KMS-11 (cell line): ENCODE measurements around the gene HSF4.

Experiments
- H2AFZ ChIP-seq: fragments of 200-600 bp; sonication (generic); 2 replicates; pipeline ENCODE4 v1.6.1; 2016; ENCODE audit warnings: antibody characterized with exemption, mixed run types, low read depth
- H3K27ac ChIP-seq: fragments of 200-600 bp; sonication (generic); 2 replicates; pipeline ENCODE4 v1.6.1; 2016; ENCODE audit warnings: mild to moderate bottlenecking, mixed run types
- H3K27me3 ChIP-seq: fragments of 200-600 bp; sonication (generic); 2 replicates; pipeline ENCODE4 v1.6.1; 2017; ENCODE audit warnings: mild to moderate bottlenecking, low read depth, mixed run types, moderate library complexity; ENCODE audit not compliant: insufficient read depth
- H3K36me3 ChIP-seq: fragments of 200-600 bp; sonication (generic); 2 replicates; pipeline ENCODE4 v1.6.1; 2017; ENCODE audit warnings: mild to moderate bottlenecking, mixed run types; ENCODE audit not compliant: insufficient read depth
- H3K4me1 ChIP-seq: fragments of 200-600 bp; sonication (generic); 2 replicates; pipeline ENCODE4 v1.6.1; 2016; ENCODE audit warnings: mild to moderate bottlenecking, low read depth, mixed run types; ENCODE audit not compliant: poor library complexity, severe bottlenecking
- H3K4me2 ChIP-seq: fragments of 200-600 bp; sonication (generic); 2 replicates; pipeline ENCODE4 v1.7.0; 2016; ENCODE audit warnings: mild to moderate bottlenecking, mixed run types
- H3K4me3 ChIP-seq: fragments of 200-600 bp; sonication (generic); IDR thresholded peaks from 2 replicates; pipeline ENCODE4 v1.6.1; 2017; ENCODE audit warnings: low read depth, low read length, mixed read lengths; ENCODE audit not compliant: insufficient read depth
- H3K79me2 ChIP-seq: fragments of 200-600 bp; sonication (generic); 2 replicates; pipeline ENCODE4 v1.6.1; 2016; ENCODE audit warnings: low read depth, mixed run types; ENCODE audit not compliant: insufficient read depth
- H3K9ac ChIP-seq: fragments of 200-600 bp; sonication (generic); 2 replicates; pipeline ENCODE4 v1.6.1; 2016; ENCODE audit warnings: mild to moderate bottlenecking, mixed run types
- H4K20me1 ChIP-seq: fragments of 200-600 bp; sonication (generic); 2 replicates; pipeline ENCODE4 v1.6.1; 2016; ENCODE audit warnings: mild to moderate bottlenecking, mixed run types; ENCODE audit not compliant: insufficient read depth
- TF ChIP-seq, protein P1 (sequence below): fragments of 200-600 bp; sonication (generic); conservative IDR thresholded peaks from 2 replicates; pipeline ENCODE4 v1.6.1; 2017; ENCODE audit warnings: low read depth, mild to moderate bottlenecking, antibody characterized with exemption, low read length, moderate library complexity, mixed read lengths

The HSF4 gene

DNA sequence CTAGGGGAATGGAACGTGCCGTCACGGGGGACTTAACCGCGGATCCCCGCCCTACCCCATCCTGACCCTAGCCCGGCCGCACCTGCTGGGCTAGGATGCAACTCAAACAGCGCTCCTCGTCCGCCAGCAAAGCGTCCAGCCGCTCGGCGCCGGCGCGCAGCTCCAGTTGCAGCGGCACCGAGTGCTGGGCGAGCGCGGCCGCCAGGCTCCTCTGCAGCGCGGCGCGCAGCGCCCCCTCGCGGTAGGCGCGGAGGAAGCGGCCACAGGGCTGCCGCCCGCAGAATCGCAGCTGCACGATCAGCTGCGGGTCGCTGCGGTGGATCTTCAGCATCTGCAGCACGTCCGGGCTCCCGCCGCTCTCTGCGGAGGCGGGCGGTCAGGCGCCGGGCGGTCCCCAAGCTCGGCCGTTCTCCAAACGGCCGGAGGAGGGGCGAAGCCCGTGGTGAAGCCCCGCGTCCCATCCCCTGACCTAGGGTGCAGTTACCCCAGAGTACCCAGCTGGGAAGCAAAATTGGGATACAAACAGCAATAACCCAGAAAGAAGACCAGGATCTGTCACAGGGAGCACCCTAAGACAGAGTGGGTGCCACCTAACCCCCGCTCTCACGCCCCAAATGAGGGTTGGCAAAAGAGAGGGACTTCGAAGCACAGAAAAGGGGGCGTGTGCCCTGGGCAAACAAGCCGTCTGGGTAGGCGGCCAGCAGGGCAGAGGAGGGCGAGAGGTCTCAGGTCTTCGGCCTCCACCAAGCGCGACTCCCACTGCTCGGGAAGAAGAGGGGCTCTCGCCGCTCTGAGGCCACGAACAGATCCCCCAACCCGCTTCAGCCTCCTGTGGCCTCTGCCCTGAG lies 9.0 kb upstream of the HSF4 start:
- Histone ChIP-seq H3K4me1 (peaks cover 15% of the 10 kb centered on the region), H3K27me3 (no peaks in the 10 kb centered on the region), H3K27ac (no peak overlapping the region), H3K4me2 (no peak overlapping the region), H3K4me3 (no peak overlapping the region), H2AFZ (no peak overlapping the region), H3K9ac (no peak overlapping the region), H3K36me3 (no peaks in the 10 kb centered on the region), H4K20me1 (no peaks in the 10 kb centered on the region), H3K79me2 (no peaks in the 10 kb centered on the region)
- TF ChIP-seq, protein P1, sequence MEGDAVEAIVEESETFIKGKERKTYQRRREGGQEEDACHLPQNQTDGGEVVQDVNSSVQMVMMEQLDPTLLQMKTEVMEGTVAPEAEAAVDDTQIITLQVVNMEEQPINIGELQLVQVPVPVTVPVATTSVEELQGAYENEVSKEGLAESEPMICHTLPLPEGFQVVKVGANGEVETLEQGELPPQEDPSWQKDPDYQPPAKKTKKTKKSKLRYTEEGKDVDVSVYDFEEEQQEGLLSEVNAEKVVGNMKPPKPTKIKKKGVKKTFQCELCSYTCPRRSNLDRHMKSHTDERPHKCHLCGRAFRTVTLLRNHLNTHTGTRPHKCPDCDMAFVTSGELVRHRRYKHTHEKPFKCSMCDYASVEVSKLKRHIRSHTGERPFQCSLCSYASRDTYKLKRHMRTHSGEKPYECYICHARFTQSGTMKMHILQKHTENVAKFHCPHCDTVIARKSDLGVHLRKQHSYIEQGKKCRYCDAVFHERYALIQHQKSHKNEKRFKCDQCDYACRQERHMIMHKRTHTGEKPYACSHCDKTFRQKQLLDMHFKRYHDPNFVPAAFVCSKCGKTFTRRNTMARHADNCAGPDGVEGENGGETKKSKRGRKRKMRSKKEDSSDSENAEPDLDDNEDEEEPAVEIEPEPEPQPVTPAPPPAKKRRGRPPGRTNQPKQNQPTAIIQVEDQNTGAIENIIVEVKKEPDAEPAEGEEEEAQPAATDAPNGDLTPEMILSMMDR, result peak; percentile 79

DNA sequence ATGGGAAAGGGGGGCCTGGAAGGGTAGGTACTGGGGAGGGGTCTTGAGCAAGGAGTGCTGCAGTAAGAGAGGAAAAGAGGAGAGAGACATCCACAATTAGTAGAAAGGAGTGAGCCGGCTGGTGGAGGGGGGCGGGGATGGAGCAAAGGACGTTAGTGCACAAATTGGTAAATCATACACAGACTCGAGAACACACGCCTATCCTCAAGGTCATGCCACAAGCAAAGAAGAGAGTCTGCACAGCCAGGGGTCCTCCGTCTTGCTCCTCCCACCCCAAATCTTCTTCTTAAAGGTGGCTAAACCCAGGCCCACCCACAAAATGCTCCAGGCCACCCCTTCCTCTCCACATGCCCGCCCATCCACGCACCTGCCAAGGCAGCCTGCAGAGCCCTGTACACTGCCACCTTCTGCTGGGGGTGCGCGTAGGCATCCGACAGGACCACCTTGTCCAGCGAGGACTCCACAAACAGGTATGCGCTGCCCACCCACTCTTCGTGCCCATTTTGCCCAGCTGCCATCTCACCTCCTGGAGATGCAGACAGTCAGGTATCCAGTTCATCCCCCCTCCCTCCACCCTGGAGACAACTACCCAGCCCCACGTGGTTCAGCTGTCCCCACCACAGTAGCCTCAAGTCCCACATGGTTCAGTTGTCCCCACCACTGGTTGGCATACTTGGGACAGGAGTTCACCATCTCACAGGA lies 8.3 kb upstream of the HSF4 start:
- no peaks in the 10 kb centered on the region for H3K27me3 ChIP-seq
- no peak overlapping the region for H3K9ac ChIP-seq
- no peak overlapping the region for H3K4me2 ChIP-seq
- TF ChIP-seq, protein P1, result no peak
- no peaks in the 10 kb centered on the region for H3K79me2 ChIP-seq
- H3K4me1 ChIP-seq, result peaks cover 16% of the 10 kb centered on the region
- H3K27ac ChIP-seq, result no peak overlapping the region
- H4K20me1 ChIP-seq, result no peaks in the 10 kb centered on the region
- H3K36me3 ChIP-seq, result no peaks in the 10 kb centered on the region
- H2AFZ ChIP-seq, result no peak overlapping the region
- no peak overlapping the region for H3K4me3 ChIP-seq

DNA sequence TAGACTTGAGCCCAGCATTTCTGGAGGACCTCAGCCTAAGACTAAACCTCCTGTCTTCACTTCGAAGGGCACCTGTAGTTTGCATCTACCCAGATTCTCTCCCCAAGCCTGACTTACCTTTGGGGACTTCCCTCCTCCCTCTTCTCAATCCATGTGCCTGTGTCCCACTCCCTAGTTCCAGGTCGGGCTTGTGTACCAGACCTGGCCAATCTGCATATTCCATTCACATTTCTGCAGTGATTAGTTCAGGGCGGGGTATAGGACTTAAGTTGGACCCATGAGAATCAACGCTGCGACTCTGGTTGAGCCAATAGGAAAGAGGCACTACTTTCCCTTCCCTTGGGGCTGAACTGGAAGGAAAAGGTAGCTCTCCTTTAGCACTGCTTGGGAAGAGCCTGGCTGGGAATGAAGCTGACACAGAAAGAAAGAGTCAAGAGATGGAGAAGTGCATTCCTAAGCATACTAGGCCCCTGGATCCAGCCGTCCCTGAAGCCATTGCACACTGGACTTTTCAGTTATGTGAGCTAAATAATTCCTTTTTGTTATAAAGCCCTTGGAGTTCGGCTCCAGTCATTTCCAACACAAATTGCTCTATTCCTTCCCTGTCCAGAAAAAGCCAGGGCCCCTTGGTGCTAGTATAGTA lies 7.3 kb upstream of the HSF4 start:
- peaks cover 20% of the 10 kb centered on the region for H3K4me1 ChIP-seq

More for the DNA sequence above, 7.3 kb upstream of the HSF4 start:
- no peaks in the 10 kb centered on the region for H4K20me1 ChIP-seq
- no peak overlapping the region for H3K4me3 ChIP-seq
- TF ChIP-seq, protein P1, result no peak
- H3K36me3 ChIP-seq, result no peaks in the 10 kb centered on the region
- no peaks in the 10 kb centered on the region for H3K79me2 ChIP-seq
- H3K4me2 ChIP-seq, result no peak overlapping the region
- no peak overlapping the region for H3K9ac ChIP-seq
- H3K27ac ChIP-seq, result no peak overlapping the region
- no peak overlapping the region for H2AFZ ChIP-seq
- H3K27me3 ChIP-seq, result no peaks in the 10 kb centered on the region
